Measurements from ENCODE around the gene TUT7.
"Not testable (repeated sequence)": the region's sequence is repeated elsewhere in the genome, so short reads cannot be mapped to it uniquely, and the experiment has no call there.

The TUT7 gene

DNA sequence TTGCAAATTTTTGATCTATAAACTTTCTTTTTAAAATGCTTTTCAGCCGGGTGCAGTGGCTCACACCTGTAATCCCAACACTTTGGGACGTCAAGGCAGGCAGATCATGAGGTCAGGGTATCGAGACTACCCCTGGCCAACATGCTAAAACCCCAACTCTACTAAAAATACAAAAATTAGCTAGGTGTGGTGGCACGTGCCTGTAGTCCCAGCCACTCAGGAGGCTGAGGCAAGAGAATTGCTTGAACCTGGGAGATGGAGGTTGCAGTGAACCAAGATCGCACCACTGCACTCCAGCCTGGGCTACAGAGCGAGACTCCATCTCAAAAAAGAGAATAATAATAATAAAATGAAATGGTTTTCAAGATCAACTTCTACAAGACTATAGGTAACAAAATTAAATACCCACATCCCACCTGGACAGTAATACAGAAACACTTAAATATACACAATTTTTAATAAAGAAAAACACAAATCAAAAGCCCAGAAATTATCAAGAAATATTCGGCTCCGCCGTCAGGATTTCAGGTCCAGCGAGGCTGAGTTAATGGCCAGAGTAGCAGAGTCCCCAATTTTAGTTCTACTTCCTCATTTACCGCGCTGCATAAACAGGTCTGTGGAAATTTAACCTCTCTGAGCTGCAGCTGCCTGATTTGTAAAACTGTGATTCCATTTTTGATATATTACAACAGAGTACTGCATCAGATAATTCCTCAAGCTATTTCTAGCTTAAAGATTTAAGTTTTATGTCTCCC lies 4.0 kb downstream of the TUT7 start:
- DNase-seq (ENCODE audit: low read depth) = no peak

- no peak for DNase-seq (ENCODE audit: low read depth)
Measured at GRCh38 chr9:86349271-86349670, 4.9 kb downstream of the TUT7 start.

DNA sequence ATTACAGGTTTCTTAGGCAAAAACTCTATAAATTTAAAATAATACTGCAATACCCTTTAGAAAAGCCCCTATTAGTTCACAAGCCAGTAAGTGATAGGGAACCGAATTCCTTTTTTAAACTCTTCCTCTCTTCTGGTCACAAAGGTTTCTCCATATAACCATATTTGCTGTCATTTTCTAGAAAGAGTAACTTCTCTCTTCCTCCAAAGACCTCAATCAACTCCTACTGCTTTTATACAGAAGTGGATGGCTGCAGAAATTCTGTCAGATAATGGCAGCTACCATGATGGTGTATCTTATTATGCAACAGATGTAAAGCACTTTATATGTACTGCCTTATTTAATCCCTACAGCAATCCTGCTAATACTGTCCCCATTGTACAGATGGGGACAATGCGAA lies 6.2 kb downstream of the TUT7 start:
- no peak for DNase-seq (ENCODE audit: low read depth)

DNA sequence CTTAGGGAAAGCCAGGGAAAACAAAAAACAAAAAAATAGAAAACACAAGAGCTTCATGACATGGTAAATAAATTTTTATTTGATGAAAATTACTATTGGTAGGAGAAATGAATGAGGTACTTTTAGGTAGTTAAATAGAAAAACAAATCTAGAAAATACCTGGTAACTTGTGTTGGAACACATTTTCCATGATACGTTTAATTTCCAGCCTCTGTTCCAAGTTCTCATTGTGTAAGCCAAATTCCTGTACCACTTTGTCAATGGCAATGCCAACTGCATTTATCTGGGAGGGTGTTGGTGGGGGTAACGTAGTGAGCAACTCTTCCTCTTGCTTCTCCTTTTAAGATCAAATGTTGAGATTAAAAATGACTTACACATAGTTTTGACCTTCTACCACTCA lies 9.4 kb downstream of the TUT7 start:
- DNase-seq (ENCODE audit: low read depth) = no peak

GRCh38 chr9:86342269-86342668 lies 11.9 kb downstream of the TUT7 start:
- no peak for DNase-seq (ENCODE audit: low read depth)

DNA sequence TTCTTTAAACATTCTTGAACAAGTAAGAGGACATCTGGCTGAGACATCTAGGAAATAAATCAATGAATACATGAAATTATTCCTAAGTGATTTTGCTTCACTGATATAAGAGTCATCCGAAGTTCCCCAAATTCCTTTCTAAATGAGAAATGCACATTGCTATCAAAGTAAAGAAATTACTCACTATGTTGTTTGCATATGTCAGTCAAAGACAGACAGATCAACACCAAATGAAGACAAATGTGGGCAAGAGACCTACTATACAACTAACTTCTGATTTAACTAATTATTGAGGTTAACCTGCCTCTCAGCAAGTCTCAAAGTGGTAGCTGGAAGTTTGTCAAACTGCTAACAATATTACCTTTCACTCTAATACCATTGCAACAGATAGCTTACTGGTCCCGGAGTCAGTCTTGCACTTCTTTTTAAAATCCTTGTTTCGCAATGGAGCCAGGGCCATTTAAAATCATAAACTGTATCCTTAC lies 13.2 kb downstream of the TUT7 start:
- DNase-seq (ENCODE audit: low read depth) = no peak

DNA sequence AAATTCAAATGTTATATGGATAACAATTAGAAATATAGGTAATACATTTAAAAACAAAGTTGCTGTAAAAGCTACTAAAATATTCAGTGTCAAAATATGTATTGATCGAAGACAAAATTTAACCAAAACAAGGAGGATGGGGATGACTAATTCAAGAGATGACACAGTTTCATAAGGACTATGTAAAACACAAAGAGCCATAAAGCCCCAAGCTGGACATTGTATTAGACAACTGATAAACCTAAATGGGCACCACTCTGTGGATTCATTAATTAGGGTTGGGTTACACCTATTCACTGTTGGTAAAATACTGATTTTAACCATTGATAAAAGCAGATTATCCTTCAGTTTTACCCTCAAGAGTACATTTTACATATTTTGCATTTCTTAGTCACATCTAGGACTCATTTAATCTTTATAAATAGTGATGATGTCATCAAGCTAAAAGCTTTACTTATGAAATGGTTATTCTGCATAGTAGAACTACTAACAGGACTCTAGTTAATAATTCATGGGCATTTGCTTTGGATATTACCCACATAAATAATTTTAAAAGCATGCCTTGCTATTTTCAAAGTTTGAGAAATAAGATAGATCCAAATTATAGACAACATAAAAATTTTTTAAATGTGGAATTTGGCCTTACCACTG lies 13.7 kb downstream of the TUT7 start:
- no peak for DNase-seq (ENCODE audit: low read depth)

GRCh38 chr9:86337469-86338108 lies 16.6 kb downstream of the TUT7 start:
- no peak for DNase-seq (ENCODE audit: low read depth)

- no peak for DNase-seq (ENCODE audit: low read depth)
Measured at GRCh38 chr9:86336058-86336457, 18.2 kb downstream of the TUT7 start.

DNA sequence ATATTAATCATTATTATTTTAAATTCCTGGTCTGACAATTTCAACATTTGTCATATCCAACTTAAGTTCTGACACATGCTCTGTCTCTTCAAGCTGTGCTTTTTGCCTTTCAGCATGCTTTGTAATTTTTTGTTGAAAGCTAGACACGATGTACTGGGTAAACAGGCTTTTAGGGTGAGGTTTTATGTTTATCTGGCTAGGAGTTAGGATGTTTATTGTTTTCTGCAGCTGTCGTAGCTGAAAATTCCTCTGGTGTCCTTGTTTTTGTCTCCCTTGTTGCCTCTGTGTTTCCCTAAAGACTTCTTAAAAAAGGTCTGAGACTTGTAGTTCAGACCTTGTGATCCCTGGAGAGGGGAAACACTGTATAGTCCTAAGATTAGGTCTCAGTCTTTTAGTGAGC lies 20.6 kb downstream of the TUT7 start:
- DNase-seq (ENCODE audit: low read depth) = no peak

DNA sequence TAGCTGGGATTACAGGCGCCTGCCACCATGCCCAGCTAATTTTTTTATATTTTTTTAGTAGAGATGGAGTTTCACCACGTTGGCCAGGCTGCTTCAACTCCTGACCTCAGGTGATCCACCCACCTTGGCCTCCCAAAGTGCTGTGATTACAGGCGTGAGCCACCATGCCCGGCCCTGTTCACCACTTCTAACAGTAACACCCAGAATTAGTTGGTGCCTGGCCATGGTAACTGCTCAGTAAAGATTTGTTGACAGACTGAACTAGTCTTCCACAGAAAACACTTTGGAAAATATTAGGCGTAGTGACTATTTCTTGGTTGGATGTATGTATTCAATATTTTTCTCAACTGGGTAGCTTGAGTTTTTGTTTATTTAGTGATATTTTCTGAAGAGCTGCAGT lies 24.0 kb downstream of the TUT7 start:
- no peak for DNase-seq (ENCODE audit: low read depth)

DNA sequence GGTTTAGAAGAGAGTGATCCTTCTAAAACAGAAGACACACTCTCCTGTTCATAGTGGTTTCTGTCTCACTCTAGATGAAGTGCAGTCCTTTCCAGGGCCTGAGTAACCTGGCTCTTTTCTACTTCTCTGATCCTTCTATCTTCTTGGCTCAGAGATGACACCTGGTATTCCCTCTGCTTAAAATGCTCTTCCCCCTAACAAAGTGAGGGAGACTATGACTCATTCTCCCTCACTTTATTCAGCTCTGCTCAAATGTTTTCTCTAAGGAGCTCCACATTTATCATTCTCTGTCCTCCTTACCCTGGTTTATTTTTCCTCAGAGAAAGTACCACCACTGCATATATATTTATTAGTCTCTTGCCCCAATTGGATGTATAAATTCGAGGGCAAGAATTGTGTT lies 24.6 kb downstream of the TUT7 start:
- no peak for DNase-seq (ENCODE audit: low read depth)

DNA sequence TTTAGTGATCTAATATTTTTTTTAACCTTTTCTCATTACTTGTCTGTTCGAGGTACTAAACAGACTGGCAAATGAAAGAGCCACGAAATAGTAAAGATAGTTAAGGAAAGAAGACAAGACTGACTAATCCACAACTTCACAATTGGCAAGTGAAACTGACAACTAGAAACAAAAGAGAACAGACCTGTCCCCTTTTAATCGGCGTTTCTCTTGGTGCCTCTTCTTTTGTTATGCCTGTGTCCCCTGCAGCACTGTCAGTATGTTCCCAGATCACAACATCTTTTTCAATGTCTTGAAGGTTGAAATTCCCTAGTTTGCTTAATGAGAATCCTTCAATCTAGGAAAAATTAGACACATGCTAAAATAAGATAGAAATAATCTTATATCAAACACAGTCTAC lies 26.1 kb downstream of the TUT7 start:
- DNase-seq (ENCODE audit: low read depth) = no peak

DNA sequence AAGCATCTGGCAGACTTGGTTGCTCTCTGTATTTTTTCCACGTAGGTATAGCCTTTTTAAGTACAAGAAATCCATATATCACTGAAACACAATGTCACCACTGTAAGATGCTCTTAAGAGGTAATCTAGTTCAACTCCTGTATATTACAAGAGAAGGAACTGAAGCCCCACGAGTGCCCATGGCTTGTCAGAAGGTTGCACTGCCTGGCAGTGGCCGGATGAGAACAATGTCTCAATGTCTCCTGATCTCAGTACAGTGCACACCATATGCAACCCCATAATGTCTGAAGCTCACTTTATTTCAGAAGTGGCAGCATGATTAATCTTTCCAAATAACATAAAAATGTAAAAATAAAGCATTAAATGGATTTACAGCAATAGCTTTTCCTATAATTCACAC lies 27.7 kb downstream of the TUT7 start:
- no peak for DNase-seq (ENCODE audit: low read depth)

GRCh38 chr9:86324901-86325300 lies 29.3 kb downstream of the TUT7 start:
- no peak for DNase-seq (ENCODE audit: low read depth)

DNA sequence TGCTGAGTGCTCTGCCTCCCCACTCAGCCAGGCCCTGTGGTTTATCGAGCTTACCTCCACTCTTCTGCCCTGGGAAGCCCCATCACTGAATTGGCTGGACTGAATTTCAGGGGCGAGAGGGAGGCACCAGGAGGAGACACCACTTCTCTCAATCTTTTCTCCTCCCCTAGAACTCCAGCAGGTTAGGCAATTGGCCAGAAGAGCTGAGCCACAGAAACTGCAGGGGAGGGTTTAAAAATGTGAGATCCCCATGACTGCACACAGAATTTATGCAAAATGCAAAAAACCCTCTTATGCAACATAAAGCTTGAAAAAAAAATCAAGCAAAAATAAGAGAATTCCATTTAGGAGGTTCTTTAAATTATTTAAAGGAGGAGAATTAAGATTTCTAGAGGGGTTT lies 29.9 kb downstream of the TUT7 start:
- DNase-seq (ENCODE audit: low read depth) = no peak

GRCh38 chr9:86322973-86323644 lies 31.1 kb downstream of the TUT7 start:
- no peak for DNase-seq (ENCODE audit: low read depth)

GRCh38 chr9:86321373-86321772 lies 32.8 kb downstream of the TUT7 start:
- DNase-seq (ENCODE audit: low read depth) = no peak

GRCh38 chr9:86318187-86318586 lies 36.0 kb downstream of the TUT7 start:
- no peak for DNase-seq (ENCODE audit: low read depth)

DNA sequence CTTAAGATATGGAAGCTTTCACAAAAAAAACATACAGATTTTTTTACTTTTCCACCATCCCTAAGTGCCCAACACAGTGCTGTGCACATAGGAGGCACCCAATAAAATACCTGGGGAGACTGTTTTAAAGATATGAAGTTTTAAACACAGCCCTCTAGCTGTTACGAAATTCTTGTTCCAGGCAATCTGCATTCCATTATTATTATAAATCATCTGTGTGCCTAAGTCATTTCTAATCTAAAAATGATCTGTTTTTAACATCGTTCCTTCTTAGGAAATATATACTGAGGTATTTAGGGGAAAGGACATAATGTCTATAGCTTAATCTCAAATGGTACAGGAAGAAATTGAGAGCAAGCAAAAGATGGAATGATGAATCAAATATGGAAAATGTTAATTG lies 39.1 kb downstream of the TUT7 start:
- DNase-seq (ENCODE audit: low read depth) = no peak

- DNase-seq (ENCODE audit: low read depth) = not testable (repeated sequence)
Measured at GRCh38 chr9:86312959-86313358, 41.3 kb downstream of the TUT7 start.

GRCh38 chr9:86308687-86309086 lies 45.5 kb downstream of the TUT7 start:
- no peak for DNase-seq (ENCODE audit: low read depth)

DNA sequence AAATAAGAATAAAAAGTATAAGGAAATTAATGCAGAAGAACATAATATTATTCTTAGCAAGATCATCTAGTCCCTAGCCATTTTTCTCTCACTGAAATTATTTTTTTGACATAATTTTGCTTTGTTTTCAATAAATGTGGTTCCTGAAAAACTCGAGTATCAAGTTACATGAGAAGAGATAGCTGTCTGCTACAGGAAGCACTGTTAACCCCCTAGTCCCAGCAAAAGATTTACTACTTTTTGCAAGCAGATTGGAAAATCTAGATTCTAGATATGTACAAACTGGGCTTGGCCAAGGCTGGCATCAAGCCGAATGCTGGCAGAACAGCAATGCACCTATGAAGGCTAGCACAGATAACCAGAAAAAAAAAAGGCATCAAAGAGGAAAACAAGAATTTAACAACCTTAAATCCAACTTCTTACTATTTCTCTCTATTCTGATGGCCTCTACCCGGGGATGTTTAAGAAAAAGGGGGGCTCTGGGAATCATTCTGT lies 49.9 kb downstream of the TUT7 start:
- DNase-seq (ENCODE audit: low read depth) = no peak
